ENCODE measurements around the gene DDHD1. TPM values are rescaled to one million over a fixed set of nuclear protein-coding genes. Genes with fewer than 3 reads are reported as not detected.

DDHD1 gene
- 10 to 100 TPM; 17.1 to 26.7 (median 23.3) TPM for total RNA-seq

- H3K27ac ChIP-seq = peak within 1 kb of the TSS; percentile 75 to 92 (median 90)
- H3K36me3 ChIP-seq = no peaks in the 10 kb centered on the region
- H3K9me3 ChIP-seq = no peaks in the 10 kb centered on the region
- WGBS, 2 donors = 2 to 3% methylated on average over 65 to 68 of the region's 93 CpGs
- no peaks in the 10 kb centered on the region for H3K27me3 ChIP-seq
- TF ChIP-seq EP300 (IDR thresholded peaks at IDR 0.05) (peak in 1 of 2 donors; percentile 63), POLR2A (IDR thresholded peaks at IDR 0.05) (peak; percentile 42 to 64)
- TF ChIP-seq, protein P1, sequence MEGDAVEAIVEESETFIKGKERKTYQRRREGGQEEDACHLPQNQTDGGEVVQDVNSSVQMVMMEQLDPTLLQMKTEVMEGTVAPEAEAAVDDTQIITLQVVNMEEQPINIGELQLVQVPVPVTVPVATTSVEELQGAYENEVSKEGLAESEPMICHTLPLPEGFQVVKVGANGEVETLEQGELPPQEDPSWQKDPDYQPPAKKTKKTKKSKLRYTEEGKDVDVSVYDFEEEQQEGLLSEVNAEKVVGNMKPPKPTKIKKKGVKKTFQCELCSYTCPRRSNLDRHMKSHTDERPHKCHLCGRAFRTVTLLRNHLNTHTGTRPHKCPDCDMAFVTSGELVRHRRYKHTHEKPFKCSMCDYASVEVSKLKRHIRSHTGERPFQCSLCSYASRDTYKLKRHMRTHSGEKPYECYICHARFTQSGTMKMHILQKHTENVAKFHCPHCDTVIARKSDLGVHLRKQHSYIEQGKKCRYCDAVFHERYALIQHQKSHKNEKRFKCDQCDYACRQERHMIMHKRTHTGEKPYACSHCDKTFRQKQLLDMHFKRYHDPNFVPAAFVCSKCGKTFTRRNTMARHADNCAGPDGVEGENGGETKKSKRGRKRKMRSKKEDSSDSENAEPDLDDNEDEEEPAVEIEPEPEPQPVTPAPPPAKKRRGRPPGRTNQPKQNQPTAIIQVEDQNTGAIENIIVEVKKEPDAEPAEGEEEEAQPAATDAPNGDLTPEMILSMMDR (IDR thresholded peaks at IDR 0.05) = no peak
- peak within 1 kb of the TSS; percentile 70 to 95 (median 86) for H3K4me3 ChIP-seq
- peak; percentile 33 to 50 for DNase-seq (ENCODE audit: low spot score in 2 of 2)
- H3K4me1 ChIP-seq = peaks cover 0 to 30% (median 7%) of the 10 kb centered on the region in 4 donors
Measured at GRCh38 chr14:53152887-53153701, at the start of gene DDHD1. Gene DDHD1, minus strand, starts transcription at chr14:53153323. Its CDS starts 225 bp downstream, at chr14:53153098.

- Histone ChIP-seq H3K27ac (no peak overlapping the region), H3K9me3 (peaks cover 0 to 7% (median 0%) of the 10 kb centered on the region in 4 donors), H3K4me3 (no peak overlapping the region), H3K36me3 (no peaks in the 10 kb centered on the region), H3K4me1 (no peaks in the 10 kb centered on the region), H3K27me3 (no peaks in the 10 kb centered on the region)
- WGBS, 2 donors = 86 to 92% methylated on average over 5 of the region's 5 CpGs
- TF ChIP-seq POLR2A (IDR thresholded peaks at IDR 0.05) (no peak), EP300 (IDR thresholded peaks at IDR 0.05) (no peak)
- TF ChIP-seq, protein P1 (IDR thresholded peaks at IDR 0.05) = no peak
- DNase-seq (ENCODE audit: low spot score in 2 of 2) = no peak
Measured at GRCh38 chr14:53195949-53196348, 42.8 kb upstream of the DDHD1 start.

GRCh38 chr14:53193193-53193592, 40.1 kb upstream of the DDHD1 start:
- 74% methylated on average over 7 of the region's 7 CpGs for WGBS, 2 donors
- H3K27ac ChIP-seq = peak overlapping the region in 1 of 4 donors; percentile 15
- no peak overlapping the region for H3K4me3 ChIP-seq
- H3K9me3 ChIP-seq = no peaks in the 10 kb centered on the region
- TF ChIP-seq POLR2A (IDR thresholded peaks at IDR 0.05) (no peak), EP300 (IDR thresholded peaks at IDR 0.05) (no peak)
- TF ChIP-seq, protein P1 (IDR thresholded peaks at IDR 0.05) = no peak
- H3K27me3 ChIP-seq = no peaks in the 10 kb centered on the region
- no peaks in the 10 kb centered on the region for H3K4me1 ChIP-seq
- DNase-seq (ENCODE audit: low spot score in 2 of 2) = no peak
- no peaks in the 10 kb centered on the region for H3K36me3 ChIP-seq

DNA sequence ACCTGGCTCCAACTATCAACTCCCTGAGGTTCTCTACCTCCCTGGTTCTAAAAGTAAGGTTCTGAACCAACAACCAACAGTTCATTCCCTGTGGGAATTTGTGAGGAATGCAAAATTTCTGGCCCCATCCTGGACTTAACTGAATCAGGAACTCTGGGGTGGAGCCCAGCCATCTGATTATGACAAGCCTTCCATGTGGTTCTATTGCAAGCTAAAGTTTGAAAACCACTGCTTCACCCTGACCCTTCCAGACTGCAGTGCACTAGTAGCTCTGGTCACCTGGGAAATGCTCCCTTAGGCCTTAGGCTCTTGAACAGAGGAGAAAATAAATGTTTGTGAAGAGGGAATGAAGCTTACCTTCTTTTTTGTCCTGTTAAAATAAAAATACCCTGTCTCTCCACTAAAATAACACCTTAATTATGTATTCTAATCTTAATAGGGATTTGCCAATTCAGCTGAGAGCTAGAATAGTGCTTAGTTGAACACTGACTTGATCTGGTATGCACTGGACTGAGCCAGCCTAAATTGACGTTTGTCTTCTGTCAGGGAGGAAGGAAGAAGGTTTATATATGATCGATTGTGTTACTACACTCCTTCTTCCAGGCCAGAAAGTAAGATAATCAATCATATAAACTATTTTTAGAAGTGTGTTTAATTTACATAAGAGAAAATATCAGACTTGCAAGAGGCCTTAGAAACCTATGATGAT, 39.1 kb upstream of the DDHD1 start:
- no peaks in the 10 kb centered on the region for H3K36me3 ChIP-seq
- no peaks in the 10 kb centered on the region for H3K27me3 ChIP-seq
- H3K4me3 ChIP-seq = no peak overlapping the region
- H3K9me3 ChIP-seq = no peaks in the 10 kb centered on the region
- TF ChIP-seq POLR2A (IDR thresholded peaks at IDR 0.05) = no peak
- no peak for TF ChIP-seq EP300 (IDR thresholded peaks at IDR 0.05)
- TF ChIP-seq, protein P1 (IDR thresholded peaks at IDR 0.05) = no peak
- peak overlapping the region in 2 of 4 donors; percentile 15 to 26 for H3K27ac ChIP-seq
- no peaks in the 10 kb centered on the region for H3K4me1 ChIP-seq
- WGBS, 2 donors = 22% methylated on average over 2 of the region's 2 CpGs
- DNase-seq (ENCODE audit: low spot score in 2 of 2) = no peak

DNA sequence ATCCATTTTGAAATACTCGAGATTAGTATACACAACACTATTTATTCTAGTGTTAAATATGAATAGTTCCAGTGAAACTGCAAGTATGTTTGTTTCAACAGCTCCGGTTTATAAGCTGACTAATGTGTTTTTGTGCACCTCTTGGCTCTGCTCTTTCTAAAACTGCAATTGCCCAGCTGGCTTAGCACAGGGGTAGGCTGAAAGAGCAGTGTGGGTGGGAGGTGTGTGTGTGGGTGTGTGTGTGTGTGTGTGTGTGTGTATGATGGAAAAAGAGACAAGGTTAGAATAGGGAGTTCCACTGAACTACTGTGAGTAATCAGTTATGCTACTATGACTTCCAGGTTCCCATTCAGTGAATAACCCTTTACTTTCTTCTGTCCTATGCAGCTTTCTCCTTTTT, 37.8 kb upstream of the DDHD1 start:
- 45 to 48% methylated on average over 2 of the region's 2 CpGs for WGBS, 2 donors
- no peaks in the 10 kb centered on the region for H3K27me3 ChIP-seq

More for the DNA sequence above, 37.8 kb upstream of the DDHD1 start:
- H3K9me3 ChIP-seq = no peaks in the 10 kb centered on the region
- no peak overlapping the region for H3K27ac ChIP-seq
- no peak overlapping the region for H3K4me3 ChIP-seq
- no peak for TF ChIP-seq EP300 (IDR thresholded peaks at IDR 0.05)
- TF ChIP-seq, protein P1 (IDR thresholded peaks at IDR 0.05) = no peak
- TF ChIP-seq POLR2A (IDR thresholded peaks at IDR 0.05) = no peak
- no peaks in the 10 kb centered on the region for H3K4me1 ChIP-seq
- DNase-seq (ENCODE audit: low spot score in 2 of 2) = no peak
- H3K36me3 ChIP-seq = no peaks in the 10 kb centered on the region
